Gastrocnemius medialis (tissue), 4 donors: ENCODE results near the gene SORCS1.

ENCODE experiments used
- CTCF ChIP-seq, 5 experiments: fragments of 450-650 bp in 3 of 5; fragments of 200-600 bp in 2 of 5; sonication (generic) in 2 of 5; IDR thresholded peaks in 4 of 5; conservative IDR thresholded peaks in 1 of 5; 1 replicate in 4 of 5; 2 replicates in 1 of 5; pipeline ENCODE4 v1.5.1; 2016 to 2019; ENCODE audit warnings: antibody characterized with exemption in 5 of 5, mild to moderate bottlenecking in 3 of 5, moderate library complexity in 3 of 5
- POLR2A ChIP-seq, 2 donors: fragments of 450-650 bp; IDR thresholded peaks; one replicate each; pipeline ENCODE4 v1.6.1; 2017; ENCODE audit warnings: antibody characterized with exemption in 2 of 2, mild to moderate bottlenecking in 2 of 2, moderate library complexity in 2 of 2

DNA sequence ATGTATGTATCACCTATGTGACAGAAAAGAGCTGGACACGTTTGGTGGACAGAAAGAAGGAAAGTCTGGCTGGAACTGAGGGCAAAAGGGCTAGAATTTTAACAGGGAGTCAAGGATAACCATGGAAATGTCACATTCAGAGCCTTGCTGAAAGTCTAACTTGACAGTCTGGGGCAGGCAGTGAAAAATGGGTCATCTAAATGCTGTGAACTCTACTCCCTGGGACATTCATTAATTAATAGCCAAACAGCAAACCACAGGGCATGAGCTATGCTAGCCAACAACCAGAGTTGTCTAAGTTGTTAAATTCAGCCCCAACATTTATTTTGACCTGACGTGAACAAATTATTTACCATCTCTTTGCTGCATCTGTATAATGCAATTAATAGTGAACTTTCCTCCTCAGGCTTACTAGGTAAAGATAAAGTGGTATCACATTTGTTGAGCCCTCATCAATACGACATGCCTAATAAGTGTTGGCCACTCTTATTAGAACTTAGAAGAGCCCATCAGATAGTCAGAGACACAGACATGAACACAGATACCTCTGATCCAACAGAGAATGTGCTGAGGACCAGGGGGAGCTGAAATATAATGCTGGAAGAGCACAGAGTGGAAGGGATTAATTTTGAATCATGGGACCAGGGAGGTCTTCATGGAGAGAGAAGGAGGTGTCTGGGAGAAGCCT lies 109.9 kb downstream of the SORCS1 start:
- TF ChIP-seq CTCF (IDR thresholded peaks at IDR 0.05 in 4 of 5, conservative IDR thresholded peaks at IDR 0.05 in 1 of 5) = no peak
- TF ChIP-seq POLR2A (IDR thresholded peaks at IDR 0.05) = no peak
